GM19463 (cell line): ENCODE data around the gene CCT5.

ENCODE experiments used
- ATAC-seq: cut with Tn5 transposase; IDR thresholded peaks from one replicate; pipeline ENCODE4 v1.9.1; 2021; ENCODE audit warnings: mild to moderate bottlenecking, moderate library complexity; ENCODE audit not compliant: unreplicated experiment

CCT5 gene

GRCh38 chr5:10297646-10298204 is 47.6 kb downstream of the CCT5 start:
- ATAC-seq: no peak

DNA sequence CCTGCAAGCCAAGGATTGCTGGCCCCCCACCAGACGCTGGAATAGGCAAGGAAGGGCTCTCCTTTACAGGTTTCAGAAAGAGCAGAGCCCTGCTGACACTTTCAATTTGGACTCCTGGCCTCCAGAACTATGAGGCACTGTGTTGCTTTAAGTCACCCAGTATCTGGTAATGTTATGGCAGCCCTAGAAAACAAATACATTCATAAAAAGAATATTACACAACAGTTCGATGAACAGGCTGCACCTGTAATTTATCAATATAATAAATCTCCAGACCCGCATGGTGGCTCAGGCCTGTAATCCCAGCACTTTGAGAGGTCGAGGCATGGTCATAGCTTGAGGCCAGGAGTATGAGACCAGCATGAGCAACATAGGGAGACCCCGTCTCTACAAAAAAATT is 50.2 kb downstream of the CCT5 start:
- no peak for ATAC-seq

DNA sequence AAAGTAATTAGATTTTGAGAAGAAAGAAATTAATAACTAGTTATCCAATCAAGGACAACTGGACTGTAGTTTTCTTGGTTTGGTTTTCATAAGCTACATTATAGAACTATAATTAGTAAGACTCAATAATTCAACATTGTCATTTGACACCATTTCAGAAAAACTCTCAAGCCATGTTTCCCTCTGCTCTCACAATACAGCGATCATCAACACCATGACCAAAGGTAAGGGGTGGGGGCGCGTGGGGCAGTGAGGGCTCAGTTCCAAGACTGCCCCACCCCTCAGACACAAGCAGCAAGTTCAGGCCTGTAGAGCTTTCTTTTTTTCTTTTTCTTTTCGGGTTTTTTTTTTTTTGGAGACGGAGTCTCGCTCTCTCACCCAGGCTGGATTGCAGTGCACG is 51.2 kb downstream of the CCT5 start:
- no peak for ATAC-seq

GRCh38 chr5:10301842-10302610 is 51.9 kb downstream of the CCT5 start:
- no peak for ATAC-seq

- ATAC-seq: no peak
Observed at GRCh38 chr5:10303201-10303600, 53.1 kb downstream of the CCT5 start.

DNA sequence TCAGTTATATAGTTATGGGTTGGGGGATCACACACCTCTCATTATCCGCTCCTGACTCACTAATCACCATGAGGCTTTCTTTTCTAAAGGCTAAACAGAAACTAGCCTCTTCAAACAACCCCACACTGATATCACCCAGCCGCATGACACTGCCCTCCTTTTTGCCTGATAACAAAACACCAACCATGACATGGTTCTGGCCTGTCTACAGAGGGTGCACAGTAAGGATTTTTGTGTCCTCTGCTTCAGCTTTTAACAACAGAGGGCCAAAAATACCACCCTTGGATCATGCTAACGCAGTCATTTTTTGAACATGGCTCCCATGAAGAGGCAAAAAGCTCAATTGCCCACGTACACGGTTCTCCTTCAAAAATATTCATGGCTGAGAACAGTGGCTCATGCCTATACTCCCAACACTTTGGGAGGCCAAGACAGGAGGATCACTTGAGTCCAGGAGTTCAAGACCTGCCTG is 53.7 kb downstream of the CCT5 start:
- ATAC-seq: no peak

DNA sequence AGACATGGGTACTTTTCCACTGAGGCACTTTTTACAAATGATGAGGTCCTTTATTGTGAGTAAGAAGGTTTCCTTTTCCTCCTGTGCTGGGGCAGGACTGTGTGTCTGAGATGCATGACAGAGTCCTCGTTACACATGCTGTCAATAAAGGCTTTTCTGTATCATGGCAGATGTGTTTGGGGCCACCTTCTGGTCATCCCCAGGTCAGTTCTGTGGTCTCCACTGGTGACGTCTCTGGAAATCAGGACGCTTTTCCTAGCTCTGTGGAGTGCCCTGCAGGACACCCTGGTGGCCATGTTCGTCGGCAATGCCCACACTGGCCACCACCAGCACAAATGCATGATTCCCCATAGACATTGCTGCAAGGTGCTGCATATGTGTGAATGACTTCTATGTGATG is 54.9 kb downstream of the CCT5 start:
- no peak for ATAC-seq

DNA sequence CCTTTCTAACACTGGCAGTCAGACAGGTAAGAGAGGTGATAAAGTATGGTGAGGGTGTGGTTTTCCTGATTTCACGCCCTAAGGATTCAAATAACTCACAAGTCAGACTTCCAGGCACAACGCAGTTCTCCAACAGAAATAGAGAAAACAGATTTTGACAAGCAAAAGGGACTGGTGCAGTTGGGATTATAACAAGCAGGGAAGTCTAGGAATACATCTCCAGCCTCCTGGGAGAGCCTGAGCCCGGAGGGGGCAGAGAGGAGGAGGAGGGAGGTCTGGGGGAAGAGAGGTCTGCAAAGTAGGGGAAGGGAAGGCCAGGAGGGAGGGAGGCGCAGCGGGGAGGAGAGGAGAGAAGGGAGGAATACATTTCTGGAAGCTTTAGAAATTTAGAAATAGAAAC is 56.0 kb downstream of the CCT5 start:
- no peak for ATAC-seq

GRCh38 chr5:10306806-10307205 is 56.7 kb downstream of the CCT5 start:
- no peak for ATAC-seq

DNA sequence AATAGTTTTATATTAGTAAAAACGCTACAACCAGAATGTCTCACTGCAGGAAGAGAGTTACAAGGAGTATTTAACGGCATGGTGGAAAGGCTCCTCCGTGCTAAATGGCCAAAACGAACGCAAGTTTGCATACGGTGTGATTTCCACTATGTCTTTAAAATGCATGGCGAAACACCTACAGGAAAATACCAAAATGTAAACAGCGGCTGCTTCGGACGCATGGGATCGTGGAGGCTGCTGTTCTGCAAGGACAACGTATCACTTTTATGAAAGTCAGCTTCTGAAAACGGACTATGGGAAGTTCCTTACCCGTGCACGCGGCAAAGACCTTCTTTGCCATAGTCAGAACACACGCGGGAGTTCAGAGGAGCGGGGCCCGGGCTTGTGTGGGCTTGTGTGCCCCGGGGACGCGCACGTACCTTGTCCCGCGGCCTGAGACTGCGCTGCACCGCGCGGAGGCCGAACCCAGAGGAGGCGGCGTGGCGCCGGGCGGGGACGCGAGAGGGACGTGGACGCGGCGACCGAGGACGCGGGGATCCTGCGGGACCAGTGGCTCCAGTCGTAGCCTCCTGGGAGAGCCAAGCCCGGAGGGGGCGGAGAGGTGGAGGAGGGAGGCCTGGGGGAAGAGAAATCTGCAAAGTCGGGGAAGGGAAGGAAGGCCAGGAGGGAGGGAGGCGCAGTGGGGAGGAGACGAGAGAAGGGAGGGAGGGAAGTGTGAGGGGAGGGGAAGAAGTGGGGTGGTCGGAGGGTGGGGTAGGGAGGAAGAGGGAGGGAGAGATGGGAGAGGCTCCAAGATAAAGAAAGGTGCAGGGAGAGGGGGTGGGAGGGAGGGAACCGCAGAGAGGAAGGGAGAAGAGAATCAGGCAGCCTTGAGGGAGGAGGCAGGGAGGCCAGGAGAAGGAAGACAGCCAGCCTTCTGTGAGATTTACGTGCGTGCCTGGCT is 57.4 kb downstream of the CCT5 start, which contains the start of gene CMBL:
Gene CMBL, minus strand, starts transcription at position 697 of the 943 bp plus-strand sequence. CDS start 17,140 bp downstream, outside the sequence.
- peak; percentile 88 for ATAC-seq

DNA sequence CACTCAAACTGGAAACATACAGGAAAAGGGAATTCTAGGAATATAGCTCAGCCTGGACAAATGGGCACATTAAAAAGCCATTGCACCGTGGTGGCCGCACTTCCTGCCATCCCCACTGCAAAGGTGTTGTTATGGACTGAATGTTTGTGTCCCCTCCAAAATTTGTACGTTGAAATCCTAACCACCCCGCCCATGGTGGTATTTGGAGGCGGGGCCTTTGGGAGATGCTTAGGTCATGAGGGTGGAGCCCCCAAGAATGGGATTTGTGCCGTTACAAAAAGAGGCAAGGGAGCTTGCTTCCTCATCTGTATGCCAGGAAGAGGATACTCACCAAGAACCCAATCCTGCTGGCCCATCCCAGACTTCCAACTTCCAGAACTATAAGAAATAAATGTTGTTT is 58.8 kb downstream of the CCT5 start:
- no peak for ATAC-seq

DNA sequence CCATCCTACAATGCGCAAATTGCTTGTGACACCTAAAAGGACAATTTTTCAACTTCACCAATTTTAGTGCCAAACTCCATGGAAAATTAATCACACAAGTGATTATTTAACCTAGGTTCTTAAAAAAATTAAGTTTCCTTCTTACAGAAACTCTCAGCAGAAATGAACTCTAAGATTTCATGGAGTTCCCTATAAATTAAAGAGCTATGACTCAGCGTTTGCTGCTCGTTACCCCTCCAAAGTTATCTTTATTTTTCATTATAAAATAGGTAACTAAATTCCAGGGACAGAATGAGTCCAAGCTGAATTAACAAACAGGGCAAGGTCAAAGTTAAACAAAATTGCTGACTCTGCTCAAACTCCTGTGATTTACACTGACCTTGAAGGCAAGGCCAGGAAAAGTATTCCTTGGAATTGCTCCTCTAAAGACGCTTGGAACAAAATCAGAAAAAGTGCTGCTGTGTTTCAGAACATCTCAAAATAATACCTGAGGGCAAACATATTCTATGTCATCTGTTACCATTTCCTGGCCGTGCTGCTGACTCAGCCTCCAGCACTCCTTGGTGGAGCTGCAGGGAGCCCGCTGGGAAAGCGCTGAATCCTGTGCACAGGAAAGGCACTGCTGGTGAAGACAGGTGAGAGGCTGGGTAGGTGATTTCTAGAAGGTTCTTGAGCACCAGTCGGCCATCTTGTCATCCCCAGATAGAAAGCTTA is 60.1 kb downstream of the CCT5 start:
- no peak for ATAC-seq

DNA sequence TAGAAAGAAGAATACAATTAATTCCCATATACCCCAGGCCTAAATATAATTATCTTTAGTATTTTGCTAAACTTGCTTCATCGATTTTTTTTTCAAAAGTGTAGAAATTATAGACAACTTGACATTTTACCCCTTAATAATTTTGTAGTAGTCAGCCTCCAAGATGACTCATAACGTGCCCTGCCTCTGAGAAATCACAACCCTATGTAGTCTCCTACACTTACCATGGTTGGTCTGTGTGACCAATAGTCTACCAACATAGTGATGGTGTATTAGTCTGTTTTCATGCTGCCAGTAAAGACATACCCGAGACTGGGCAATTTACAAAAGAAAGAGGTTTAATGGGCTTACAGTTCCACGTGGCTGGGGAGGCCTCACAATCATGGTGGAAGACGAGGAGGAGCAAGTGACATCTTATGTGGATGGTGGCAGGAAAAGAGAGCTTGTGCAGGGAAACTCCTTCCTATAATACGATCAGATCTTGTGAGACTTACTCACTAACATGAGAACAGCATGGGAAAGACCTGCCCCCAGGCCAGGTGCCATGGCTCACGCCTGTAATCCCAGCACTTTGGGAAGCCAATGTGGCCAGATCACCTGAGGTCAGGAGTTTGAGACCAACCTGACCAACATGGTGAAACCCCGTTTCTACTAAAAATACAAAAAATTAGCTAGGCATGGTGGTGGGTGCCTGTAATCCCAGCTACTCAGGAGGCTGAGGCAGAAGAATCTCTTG is 60.9 kb downstream of the CCT5 start:
- ATAC-seq: peak; percentile 48

- no peak for ATAC-seq
Observed at GRCh38 chr5:10311595-10312425, 61.7 kb downstream of the CCT5 start.

- ATAC-seq: no peak
Observed at GRCh38 chr5:10315201-10315600, 65.1 kb downstream of the CCT5 start.
